SK-N-SH (cell line): Measurements from ENCODE around the gene EIF2S2.

Source experiments
- CHD2 ChIP-seq: fragments of 150-350 bp; IDR thresholded peaks from 2 replicates; pipeline ENCODE4 v1.6.1; 2018; ENCODE audit warnings: low read length; ENCODE audit not compliant: partially characterized antibody
- FOXJ3 ChIP-seq: sonication (generic); formaldehyde crosslinking; IDR thresholded peaks from 2 replicates; pipeline ENCODE4 v1.5.1; 2020; ENCODE audit warnings: mild to moderate bottlenecking, missing genetic modification reagents
- GATA2 ChIP-seq: sonication (generic); formaldehyde crosslinking; IDR thresholded peaks from 2 replicates; pipeline ENCODE4 v1.5.0; 2020; ENCODE audit warnings: mild to moderate bottlenecking, missing genetic modification reagents
- NFIC ChIP-seq: IDR thresholded peaks from 2 replicates; pipeline ENCODE4 v1.4.0; 2012; ENCODE audit warnings: borderline replicate concordance

DNA sequence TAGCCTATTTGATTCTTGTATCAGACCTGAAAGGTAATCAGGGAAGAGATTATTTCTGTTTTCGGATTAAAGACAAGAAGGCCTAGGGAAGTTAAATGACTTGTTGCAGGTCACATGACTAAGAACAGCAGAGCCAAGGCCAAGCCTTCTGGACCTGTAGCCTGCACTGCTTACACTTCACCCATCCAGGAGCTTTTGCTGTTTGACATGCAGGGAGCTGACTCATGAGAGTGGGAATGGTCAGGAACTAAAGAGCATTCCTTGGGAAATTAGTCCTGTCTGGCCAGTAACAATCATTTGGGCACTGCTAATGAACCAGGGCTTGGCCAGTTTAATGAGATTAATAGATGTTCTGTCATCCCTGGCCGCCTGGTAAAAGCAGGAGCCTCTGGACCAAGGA lies 46.8 kb downstream of the EIF2S2 start:
- TF ChIP-seq CHD2 (no peak), GATA2 (CRISPR knock-in tag) (no peak), NFIC (no peak), FOXJ3 (no peak)
